HG03097 (cell line): ENCODE data around the gene ABLIM2.

ENCODE experiments used
- ATAC-seq: cut with Tn5 transposase; IDR thresholded peaks from one replicate; pipeline ENCODE4 v1.9.1; 2021; ENCODE audit not compliant: unreplicated experiment, low FRiP score

ABLIM2 gene

DNA sequence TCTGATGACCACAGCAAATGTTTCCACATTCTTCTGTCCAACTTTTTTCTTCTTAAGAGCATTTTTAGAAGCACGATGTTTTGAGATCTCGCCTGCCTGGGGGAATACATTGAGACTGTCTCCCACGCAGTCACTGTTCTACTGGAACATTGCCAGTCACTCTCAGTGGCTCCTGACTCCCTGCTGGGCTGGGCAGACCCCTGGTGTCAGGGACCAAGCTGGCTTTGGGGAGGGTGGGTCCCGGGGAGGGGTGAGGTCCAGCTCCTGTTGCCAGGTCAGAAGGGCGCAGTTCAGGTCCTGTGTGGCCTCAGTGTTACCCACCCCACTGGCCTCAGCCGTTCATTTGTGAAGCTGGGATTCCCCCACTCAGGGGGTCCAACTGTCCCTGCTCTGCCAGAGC, 18.9 kb upstream of the ABLIM2 start:
- ATAC-seq, result no peak

- ATAC-seq, result no peak
Observed at GRCh38 chr4:8176547-8177399, 18.2 kb upstream of the ABLIM2 start.

- no peak for ATAC-seq
Observed at GRCh38 chr4:8175686-8176085, 17.1 kb upstream of the ABLIM2 start.

- ATAC-seq, result no peak
Observed at GRCh38 chr4:8174970-8175369, 16.4 kb upstream of the ABLIM2 start.

- ATAC-seq, result no peak
Observed at GRCh38 chr4:8173492-8174242, 15.1 kb upstream of the ABLIM2 start.

DNA sequence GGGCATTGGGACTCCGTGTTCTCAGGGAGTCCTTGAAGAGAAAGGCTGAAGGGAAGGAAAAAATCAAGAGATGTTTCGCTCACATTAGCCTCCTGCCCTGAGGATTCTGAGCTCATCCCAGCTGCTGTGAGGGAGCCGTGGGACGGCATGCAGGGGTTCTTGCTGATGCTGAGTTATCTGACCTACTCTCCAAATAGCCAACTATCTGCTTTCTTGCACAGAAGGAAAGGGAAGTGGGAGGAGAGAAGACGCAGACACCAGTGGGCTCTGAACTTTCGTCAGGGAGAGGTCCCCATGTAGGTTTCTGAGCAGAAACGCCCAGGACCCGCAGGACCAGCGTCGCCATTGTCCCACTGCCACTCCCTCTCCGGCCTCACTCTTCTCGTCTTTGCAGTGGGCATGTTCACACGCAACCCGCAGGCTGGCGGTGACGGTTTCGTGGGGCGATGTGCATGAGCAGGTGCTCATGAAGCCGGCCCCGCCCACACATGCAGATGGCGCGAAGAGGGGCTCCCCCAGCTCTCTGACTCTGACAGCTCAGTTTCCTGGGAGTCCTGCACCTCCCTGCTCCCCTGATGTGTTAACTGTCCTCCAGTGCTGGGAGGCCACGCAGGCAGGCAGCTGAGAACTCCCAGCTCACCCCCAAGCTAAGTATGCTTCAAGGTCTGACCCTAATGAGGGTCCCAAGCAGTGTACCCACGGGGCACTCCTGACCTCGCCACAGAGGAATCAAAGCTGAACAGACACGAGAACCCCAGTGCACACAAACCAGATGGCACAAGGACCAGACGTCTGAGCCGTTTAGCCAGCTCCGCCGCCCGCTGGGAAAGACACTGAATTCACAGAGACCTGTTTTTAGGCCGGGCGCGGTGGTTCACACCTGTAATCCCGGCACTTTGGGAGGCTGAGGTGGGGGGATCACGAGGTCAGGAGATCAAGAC, 13.6 kb upstream of the ABLIM2 start:
- ATAC-seq, result no peak

GRCh38 chr4:8171266-8171665, 12.7 kb upstream of the ABLIM2 start:
- no peak for ATAC-seq

GRCh38 chr4:8170341-8170740, 11.7 kb upstream of the ABLIM2 start:
- ATAC-seq, result no peak

DNA sequence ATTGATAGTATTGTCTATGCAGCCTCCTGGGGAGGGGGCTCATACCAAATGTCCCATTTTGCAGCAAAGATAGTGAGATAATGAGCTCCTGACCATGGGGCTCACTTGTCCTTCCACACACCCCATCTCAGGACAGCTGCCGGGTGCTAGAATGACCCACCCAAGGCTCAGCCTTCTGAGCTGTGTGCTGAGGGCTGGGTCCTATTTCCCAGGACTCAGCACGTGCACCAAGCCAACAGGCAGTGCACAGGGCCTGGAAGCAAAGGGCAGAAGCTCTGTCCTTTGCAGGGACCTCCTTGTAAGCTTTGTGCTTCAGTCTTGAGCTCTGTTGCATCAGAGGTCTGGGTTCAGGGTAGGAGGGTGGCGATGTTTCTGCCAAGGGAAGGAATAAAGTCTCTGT, 11.2 kb upstream of the ABLIM2 start:
- no peak for ATAC-seq

GRCh38 chr4:8168832-8169598, 10.4 kb upstream of the ABLIM2 start:
- ATAC-seq, result no peak

DNA sequence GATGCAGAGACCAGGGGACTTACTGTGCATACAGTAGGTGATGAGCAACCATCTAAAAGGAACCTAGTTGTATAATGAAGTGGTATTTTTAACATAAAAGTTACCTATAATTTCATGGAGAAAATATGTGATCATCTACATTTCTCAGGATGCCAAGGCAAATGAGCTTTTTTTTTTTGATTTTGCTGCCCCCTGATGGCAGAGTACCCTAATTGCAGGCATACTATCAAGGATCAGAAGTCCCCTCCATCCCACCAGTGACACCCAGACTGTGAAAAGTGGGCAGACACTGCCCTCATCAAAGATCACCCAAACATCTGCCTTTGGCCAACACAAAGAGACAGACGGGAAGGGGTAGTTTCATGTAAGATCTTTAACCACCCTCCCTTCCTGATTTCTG, 9.6 kb upstream of the ABLIM2 start:
- ATAC-seq, result no peak

DNA sequence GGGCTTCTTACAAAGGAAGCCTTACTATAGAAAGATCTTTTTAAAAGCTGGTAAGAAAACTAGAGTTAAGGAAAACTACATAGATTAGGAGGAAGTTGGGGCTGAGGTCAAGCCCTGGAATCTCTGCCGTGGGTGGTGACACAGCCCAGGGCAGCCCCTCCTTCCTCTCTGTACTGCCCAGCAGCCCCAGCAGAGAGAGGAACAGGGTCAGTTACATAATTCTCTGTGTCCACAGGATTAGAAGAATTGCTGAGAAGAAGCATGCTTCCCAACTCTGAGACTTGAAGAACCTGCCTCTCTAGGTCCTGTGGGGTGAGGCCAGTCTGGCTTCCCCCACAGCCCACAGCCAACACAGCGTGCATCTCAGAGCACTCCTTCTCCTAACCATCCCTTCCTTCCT, 9.2 kb upstream of the ABLIM2 start:
- no peak for ATAC-seq

DNA sequence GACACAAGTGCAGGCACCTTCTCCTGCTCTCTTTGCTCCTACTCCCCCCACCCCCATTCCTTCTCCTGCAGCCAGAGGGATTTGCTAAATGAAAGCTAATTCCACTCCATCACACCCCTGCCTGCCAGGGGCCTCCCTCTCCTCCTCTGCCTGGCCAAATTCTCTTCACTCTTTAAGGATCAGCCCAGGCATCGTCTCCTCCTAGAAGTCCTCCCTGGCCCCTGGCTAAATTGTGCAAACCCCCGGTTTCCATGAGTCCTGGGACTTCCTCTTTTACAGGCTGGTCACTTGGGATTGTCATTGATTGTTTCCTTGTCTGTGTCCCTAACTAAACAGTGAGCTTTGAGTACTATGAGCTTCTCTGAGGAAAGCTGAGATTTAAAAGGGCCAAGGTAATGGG, 8.7 kb upstream of the ABLIM2 start:
- no peak for ATAC-seq

- no peak for ATAC-seq
Observed at GRCh38 chr4:8165374-8165896, 6.8 kb upstream of the ABLIM2 start.

GRCh38 chr4:8164687-8165086, 6.1 kb upstream of the ABLIM2 start:
- no peak for ATAC-seq

DNA sequence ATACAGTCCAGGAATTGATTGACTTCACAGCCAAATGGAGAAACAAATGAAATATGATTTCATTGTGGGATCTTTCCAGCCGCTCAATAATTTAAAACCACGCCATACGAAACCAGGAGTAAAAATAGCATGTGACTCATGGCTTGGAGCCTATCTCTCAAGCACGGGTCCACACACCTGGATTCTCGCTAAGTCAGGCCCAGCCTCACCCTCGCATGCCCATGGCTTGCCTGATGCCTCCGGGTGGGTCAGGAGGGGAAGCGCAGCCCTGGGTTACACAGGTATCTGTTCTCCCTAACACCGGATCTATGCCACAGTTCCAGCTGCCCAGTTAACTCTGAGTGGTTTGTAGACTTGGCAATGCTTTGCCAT, 5.6 kb upstream of the ABLIM2 start:
- no peak for ATAC-seq

- ATAC-seq, result no peak
Observed at GRCh38 chr4:8163436-8164193, 5.0 kb upstream of the ABLIM2 start.

GRCh38 chr4:8163026-8163425, 4.4 kb upstream of the ABLIM2 start:
- ATAC-seq, result no peak

DNA sequence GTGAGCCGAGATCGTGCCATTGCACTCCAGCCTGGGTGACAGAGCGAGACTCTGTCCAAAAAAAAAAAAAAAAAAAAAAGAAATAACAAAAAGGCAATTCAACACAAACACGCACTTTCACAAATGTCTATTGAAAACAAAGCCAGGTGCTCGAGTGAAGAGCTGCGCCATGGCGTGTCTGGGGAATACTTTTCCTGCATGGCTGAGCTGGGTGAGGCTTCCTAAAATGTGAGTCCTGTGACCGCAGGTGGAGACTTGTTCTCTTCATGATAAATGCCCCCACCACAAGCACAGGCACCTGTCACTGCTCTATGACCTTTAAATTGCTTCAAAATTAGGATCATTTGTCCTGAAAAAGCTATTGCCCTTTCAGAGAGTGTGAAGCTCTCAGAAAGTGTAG, 4.0 kb upstream of the ABLIM2 start:
- ATAC-seq, result no peak
